GM12865 (cell line): Measurements from ENCODE around the gene TNRC6C.

Source experiments
- DNase-seq: peaks from one replicate; pipeline ENCODE4 v3.0.0; 2010; ENCODE audit warnings: low read depth
- H3K4me3 ChIP-seq: 2 replicates; pipeline ENCODE4 v1.5.1; 2011; ENCODE audit warnings: mild to moderate bottlenecking, low read depth, low read length, control low read depth
- CTCF ChIP-seq: IDR thresholded peaks from 2 replicates; pipeline ENCODE4 v1.5.1; 2011; ENCODE audit warnings: low read length, control low read depth, low read depth, inconsistent platforms; ENCODE audit not compliant: insufficient read depth; ENCODE audit errors: missing control alignments

Gene TNRC6C

GRCh38 chr17:78001612-78002011 is 43.1 kb downstream of the TNRC6C start:
- DNase-seq = no peak
- no peak for TF ChIP-seq CTCF
- H3K4me3 ChIP-seq = no peak overlapping the region

GRCh38 chr17:78002166-78002565 is 43.7 kb downstream of the TNRC6C start:
- no peak for TF ChIP-seq CTCF
- H3K4me3 ChIP-seq = no peak overlapping the region
- DNase-seq = no peak

GRCh38 chr17:78005452-78006171 is 47.1 kb downstream of the TNRC6C start:
- no peak for TF ChIP-seq CTCF
- DNase-seq = no peak
- H3K4me3 ChIP-seq = no peak overlapping the region

- DNase-seq = no peak
- no peak overlapping the region for H3K4me3 ChIP-seq
- TF ChIP-seq CTCF = no peak
Observed at GRCh38 chr17:78006338-78006737, 47.8 kb downstream of the TNRC6C start.

GRCh38 chr17:78007647-78008046 is 49.1 kb downstream of the TNRC6C start:
- no peak overlapping the region for H3K4me3 ChIP-seq
- no peak for DNase-seq
- TF ChIP-seq CTCF = no peak

- no peak overlapping the region for H3K4me3 ChIP-seq
- no peak for TF ChIP-seq CTCF
- no peak for DNase-seq
Observed at GRCh38 chr17:78010759-78011158, 52.3 kb downstream of the TNRC6C start.

GRCh38 chr17:78012428-78012827 is 53.9 kb downstream of the TNRC6C start:
- TF ChIP-seq CTCF = no peak
- H3K4me3 ChIP-seq = no peak overlapping the region
- no peak for DNase-seq
